ENCODE measurements around the gene CDRT4.

The CDRT4 gene

DNA sequence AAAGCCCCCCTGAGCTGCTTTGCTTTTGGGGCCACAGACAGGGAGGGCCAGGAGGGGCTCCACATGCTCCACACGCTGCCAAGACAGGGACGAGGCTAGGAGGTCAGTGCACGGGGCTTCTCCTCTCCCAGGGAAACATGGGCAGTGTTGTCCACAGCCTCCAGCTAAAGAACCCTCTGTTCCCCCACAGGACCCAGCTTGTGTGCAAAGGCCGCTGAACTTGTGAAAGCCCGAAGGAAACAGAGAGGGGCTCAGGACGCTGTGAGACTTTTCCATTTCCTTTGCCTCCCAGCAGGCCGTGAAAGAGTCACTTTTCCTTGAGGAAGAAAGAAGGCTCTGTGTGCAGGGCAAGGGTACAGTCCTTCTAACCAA is 9.7 kb downstream of the CDRT4 start:
- H2AFZ ChIP-seq (ENCODE audit: low read depth, low read length) = no peak overlapping the region
- no peaks in the 10 kb centered on the region for H3K9me3 ChIP-seq (ENCODE audit: insufficient read depth, low read length)
- no peak for TF ChIP-seq EZH2phosphoT487 (IDR thresholded peaks at IDR 0.05; ENCODE audit: low read depth)
- TF ChIP-seq, protein P1, sequence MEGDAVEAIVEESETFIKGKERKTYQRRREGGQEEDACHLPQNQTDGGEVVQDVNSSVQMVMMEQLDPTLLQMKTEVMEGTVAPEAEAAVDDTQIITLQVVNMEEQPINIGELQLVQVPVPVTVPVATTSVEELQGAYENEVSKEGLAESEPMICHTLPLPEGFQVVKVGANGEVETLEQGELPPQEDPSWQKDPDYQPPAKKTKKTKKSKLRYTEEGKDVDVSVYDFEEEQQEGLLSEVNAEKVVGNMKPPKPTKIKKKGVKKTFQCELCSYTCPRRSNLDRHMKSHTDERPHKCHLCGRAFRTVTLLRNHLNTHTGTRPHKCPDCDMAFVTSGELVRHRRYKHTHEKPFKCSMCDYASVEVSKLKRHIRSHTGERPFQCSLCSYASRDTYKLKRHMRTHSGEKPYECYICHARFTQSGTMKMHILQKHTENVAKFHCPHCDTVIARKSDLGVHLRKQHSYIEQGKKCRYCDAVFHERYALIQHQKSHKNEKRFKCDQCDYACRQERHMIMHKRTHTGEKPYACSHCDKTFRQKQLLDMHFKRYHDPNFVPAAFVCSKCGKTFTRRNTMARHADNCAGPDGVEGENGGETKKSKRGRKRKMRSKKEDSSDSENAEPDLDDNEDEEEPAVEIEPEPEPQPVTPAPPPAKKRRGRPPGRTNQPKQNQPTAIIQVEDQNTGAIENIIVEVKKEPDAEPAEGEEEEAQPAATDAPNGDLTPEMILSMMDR (IDR thresholded peaks at IDR 0.05; ENCODE audit: low read depth, low read length) = no peak
- H4K20me1 ChIP-seq (ENCODE audit: insufficient read depth, low read length) = no peaks in the 10 kb centered on the region
- no peaks in the 10 kb centered on the region for H3K27me3 ChIP-seq (ENCODE audit: low read depth, low read length)
- H3K4me2 ChIP-seq (ENCODE audit: low read length) = no peak overlapping the region
- no peaks in the 10 kb centered on the region for H3K4me1 ChIP-seq (ENCODE audit: low read length)
- no peak overlapping the region for H3K4me3 ChIP-seq (ENCODE audit: low read length)
- no peak overlapping the region for H3K9ac ChIP-seq (ENCODE audit: low read length)
- H3K36me3 ChIP-seq (replicated peaks; ENCODE audit: low read depth, low read length) = no peaks in the 10 kb centered on the region
- no peaks in the 10 kb centered on the region for H3K79me2 ChIP-seq (ENCODE audit: low read length)
- H3K27ac ChIP-seq (ENCODE audit: low read length) = no peak overlapping the region

DNA sequence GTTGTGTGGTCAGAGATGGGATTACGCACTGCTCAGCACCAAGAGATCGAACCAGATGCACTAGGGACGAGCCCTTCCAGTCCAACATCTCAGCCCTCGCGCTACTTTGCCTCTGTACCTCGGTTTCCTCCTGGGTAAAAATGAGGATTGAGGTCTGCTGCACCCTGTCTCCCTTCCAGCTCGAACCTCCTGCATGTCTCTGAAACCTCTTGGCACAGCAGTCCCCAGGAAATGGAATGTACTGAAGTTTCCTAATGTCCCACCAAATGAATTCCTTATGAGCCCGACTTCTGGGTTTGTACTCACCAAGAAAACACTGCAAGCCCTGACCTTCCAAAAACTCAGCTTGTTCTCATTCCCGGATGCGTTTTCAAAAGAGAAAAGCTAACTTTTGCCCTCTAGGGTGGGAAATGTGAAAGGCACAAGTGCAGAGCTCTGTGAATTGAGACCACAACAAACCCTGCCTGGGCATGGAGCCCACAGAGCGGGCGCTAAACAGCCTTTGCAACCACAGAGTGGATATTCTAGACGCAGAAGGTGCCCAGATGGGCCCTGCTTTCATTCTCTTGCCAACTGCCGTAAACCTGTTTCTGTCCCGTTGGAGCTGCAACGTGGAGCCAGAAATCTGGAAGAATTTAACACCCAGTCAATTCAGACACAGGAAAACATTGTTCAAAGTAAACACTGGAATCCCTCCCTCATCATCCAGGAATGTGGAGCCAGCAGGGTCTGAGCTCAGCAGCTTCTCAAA is 10.3 kb downstream of the CDRT4 start:
- Histone ChIP-seq H3K9ac (ENCODE audit: low read length) (no peak overlapping the region), H4K20me1 (ENCODE audit: insufficient read depth, low read length) (no peaks in the 10 kb centered on the region), H2AFZ (ENCODE audit: low read depth, low read length) (no peak overlapping the region), H3K27me3 (ENCODE audit: low read depth, low read length) (no peaks in the 10 kb centered on the region), H3K79me2 (ENCODE audit: low read length) (no peaks in the 10 kb centered on the region), H3K9me3 (ENCODE audit: insufficient read depth, low read length) (no peaks in the 10 kb centered on the region), H3K27ac (ENCODE audit: low read length) (no peak overlapping the region), H3K4me2 (ENCODE audit: low read length) (no peak overlapping the region), H3K4me3 (ENCODE audit: low read length) (no peak overlapping the region), H3K4me1 (ENCODE audit: low read length) (no peaks in the 10 kb centered on the region), H3K36me3 (replicated peaks; ENCODE audit: low read depth, low read length) (no peaks in the 10 kb centered on the region)
- TF ChIP-seq, protein P1 (IDR thresholded peaks at IDR 0.05; ENCODE audit: low read depth, low read length) = no peak
- no peak for TF ChIP-seq EZH2phosphoT487 (IDR thresholded peaks at IDR 0.05; ENCODE audit: low read depth)

DNA sequence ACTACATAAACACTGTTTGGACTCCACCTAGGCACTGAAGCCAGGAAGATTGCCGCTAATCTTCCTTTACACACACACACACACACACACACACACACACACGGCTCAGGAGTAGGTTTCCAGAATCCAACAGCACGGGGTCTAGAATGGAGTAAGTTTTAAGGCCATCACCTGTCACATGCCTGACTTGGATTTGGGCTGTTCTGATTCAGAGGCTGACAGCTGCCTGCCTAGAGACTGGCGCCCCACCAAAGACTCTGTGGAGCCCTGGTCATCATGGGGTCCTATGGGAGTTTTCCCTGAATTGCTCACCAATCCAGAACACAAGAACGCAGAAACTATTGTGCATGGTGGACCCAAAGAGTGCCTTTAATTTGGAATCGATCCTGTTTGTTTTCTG is 10.9 kb downstream of the CDRT4 start:
- no peaks in the 10 kb centered on the region for H3K9me3 ChIP-seq (ENCODE audit: insufficient read depth, low read length)
- no peak overlapping the region for H3K4me3 ChIP-seq (ENCODE audit: low read length)
- no peak overlapping the region for H3K27ac ChIP-seq (ENCODE audit: low read length)
- no peaks in the 10 kb centered on the region for H3K27me3 ChIP-seq (ENCODE audit: low read depth, low read length)
- TF ChIP-seq EZH2phosphoT487 (IDR thresholded peaks at IDR 0.05; ENCODE audit: low read depth) = no peak
- TF ChIP-seq, protein P1 (IDR thresholded peaks at IDR 0.05; ENCODE audit: low read depth, low read length) = no peak
- H3K4me2 ChIP-seq (ENCODE audit: low read length) = no peak overlapping the region
- H3K36me3 ChIP-seq (replicated peaks; ENCODE audit: low read depth, low read length) = no peaks in the 10 kb centered on the region
- H4K20me1 ChIP-seq (ENCODE audit: insufficient read depth, low read length) = no peaks in the 10 kb centered on the region
- no peak overlapping the region for H2AFZ ChIP-seq (ENCODE audit: low read depth, low read length)
- H3K4me1 ChIP-seq (ENCODE audit: low read length) = no peaks in the 10 kb centered on the region
- no peaks in the 10 kb centered on the region for H3K79me2 ChIP-seq (ENCODE audit: low read length)
- H3K9ac ChIP-seq (ENCODE audit: low read length) = no peak overlapping the region

DNA sequence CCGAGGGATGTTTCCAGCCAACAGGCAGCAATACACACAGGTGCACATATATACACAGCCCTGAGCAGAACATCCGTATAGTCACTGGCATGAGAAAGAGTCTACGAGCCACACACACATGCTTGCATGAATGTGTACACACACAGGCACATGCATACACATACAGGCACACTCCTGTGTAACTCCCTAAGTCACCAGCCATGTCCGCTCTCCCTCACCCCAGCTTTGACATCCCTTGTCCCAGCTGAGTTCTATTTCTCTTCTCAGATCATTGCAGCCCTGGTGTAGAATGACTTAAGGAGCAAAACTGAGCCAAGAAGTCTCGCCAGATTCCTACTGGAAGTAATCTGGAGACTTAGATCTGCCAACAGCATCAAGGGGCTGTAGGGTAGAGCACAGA is 13.1 kb downstream of the CDRT4 start:
- H3K79me2 ChIP-seq (ENCODE audit: low read length) = no peaks in the 10 kb centered on the region
- H3K4me2 ChIP-seq (ENCODE audit: low read length) = no peak overlapping the region
- TF ChIP-seq, protein P1 (IDR thresholded peaks at IDR 0.05; ENCODE audit: low read depth, low read length) = no peak
- no peak for TF ChIP-seq EZH2phosphoT487 (IDR thresholded peaks at IDR 0.05; ENCODE audit: low read depth)
- H2AFZ ChIP-seq (ENCODE audit: low read depth, low read length) = no peak overlapping the region
- no peak overlapping the region for H3K4me3 ChIP-seq (ENCODE audit: low read length)
- no peak overlapping the region for H3K27ac ChIP-seq (ENCODE audit: low read length)
- no peaks in the 10 kb centered on the region for H3K9me3 ChIP-seq (ENCODE audit: insufficient read depth, low read length)
- no peaks in the 10 kb centered on the region for H3K36me3 ChIP-seq (replicated peaks; ENCODE audit: low read depth, low read length)
- no peaks in the 10 kb centered on the region for H3K4me1 ChIP-seq (ENCODE audit: low read length)
- no peaks in the 10 kb centered on the region for H3K27me3 ChIP-seq (ENCODE audit: low read depth, low read length)
- no peaks in the 10 kb centered on the region for H4K20me1 ChIP-seq (ENCODE audit: insufficient read depth, low read length)
- no peak overlapping the region for H3K9ac ChIP-seq (ENCODE audit: low read length)
